Astrocyte (in vitro differentiated cells and primary cell): ENCODE data around the gene STX17. TPM values are rescaled to one million over a fixed set of nuclear protein-coding genes. Genes with fewer than 3 reads are reported as not detected.

ENCODE experiments used
- DNase-seq: peaks from one replicate; pipeline ENCODE4 v3.0.0-alpha.2; 2010; ENCODE audit warnings: low read depth
- FAIRE-seq: peaks from 2 replicates; lab custom pipeline; 2011; peaks lifted over from hg19 to GRCh38; lab: Jason Lieb, UNC
- H2AFZ ChIP-seq: 2 replicates; pipeline ENCODE4 v1.6.0; 2012; ENCODE audit warnings: low read depth, low read length, inconsistent platforms
- H3K27ac ChIP-seq: 2 replicates; pipeline ENCODE4 v1.5.1; 2011; ENCODE audit warnings: low read depth, low read length, inconsistent platforms
- H3K27me3 ChIP-seq: 2 replicates; pipeline ENCODE4 v1.6.0; 2011; ENCODE audit warnings: low read length, inconsistent platforms; ENCODE audit not compliant: insufficient read depth
- H3K36me3 ChIP-seq: 2 replicates; pipeline ENCODE4 v1.5.1; 2011; ENCODE audit warnings: low read length, inconsistent platforms; ENCODE audit not compliant: insufficient read depth
- H3K4me1 ChIP-seq: 2 replicates; pipeline ENCODE4 v1.5.1; 2011; ENCODE audit warnings: low read length, inconsistent platforms; ENCODE audit not compliant: insufficient read depth
- H3K4me2 ChIP-seq: 2 replicates; pipeline ENCODE4 v1.6.0; 2012; ENCODE audit warnings: low read length, inconsistent platforms
- H3K4me3 ChIP-seq: 2 replicates; pipeline ENCODE4 v1.5.1; 2011; ENCODE audit warnings: low read depth, mild to moderate bottlenecking, low read length, inconsistent platforms; ENCODE audit not compliant: insufficient read depth
- H3K79me2 ChIP-seq: 2 replicates; pipeline ENCODE4 v1.6.0; 2012; ENCODE audit warnings: mild to moderate bottlenecking, low read length, inconsistent platforms; ENCODE audit not compliant: insufficient read depth
- H3K9ac ChIP-seq: 2 replicates; pipeline ENCODE4 v1.6.0; 2012; ENCODE audit warnings: mild to moderate bottlenecking, low read length, inconsistent platforms
- H3K9me3 ChIP-seq: 2 replicates; pipeline ENCODE4 v1.5.1; 2012; ENCODE audit warnings: low read depth, mild to moderate bottlenecking, low read length, inconsistent platforms; ENCODE audit not compliant: insufficient read depth
- H4K20me1 ChIP-seq: 2 replicates; pipeline ENCODE4 v1.6.0; 2012; ENCODE audit warnings: low read length, inconsistent platforms; ENCODE audit not compliant: insufficient read depth
- H3K27ac Mint-ChIP-seq: one replicate; pipeline ENCODE4 v1.8.0; 2021; ENCODE audit warnings: mild to moderate bottlenecking, mixed read lengths; ENCODE audit not compliant: unreplicated experiment
- H3K27me3 Mint-ChIP-seq: one replicate; pipeline ENCODE4 v1.8.0; 2021; ENCODE audit warnings: low read depth, mixed read lengths; ENCODE audit not compliant: unreplicated experiment
- H3K36me3 Mint-ChIP-seq: one replicate; pipeline ENCODE4 v1.8.0; 2021; ENCODE audit warnings: low read depth, mixed read lengths; ENCODE audit not compliant: unreplicated experiment
- H3K4me1 Mint-ChIP-seq: one replicate; pipeline ENCODE4 v1.8.0; 2021; ENCODE audit warnings: low read depth, mixed read lengths; ENCODE audit not compliant: unreplicated experiment
- H3K4me3 Mint-ChIP-seq: one replicate; pipeline ENCODE4 v1.8.0; 2021; ENCODE audit warnings: mild to moderate bottlenecking, moderate library complexity, mixed read lengths; ENCODE audit not compliant: unreplicated experiment
- H3K9me3 Mint-ChIP-seq: one replicate; pipeline ENCODE4 v1.8.0; 2021; ENCODE audit warnings: mild to moderate bottlenecking, mixed read lengths; ENCODE audit not compliant: unreplicated experiment
- CTCF ChIP-seq: IDR thresholded peaks from 2 replicates; pipeline ENCODE4 v1.5.1; 2011; ENCODE audit warnings: low read depth, mild to moderate bottlenecking, inconsistent platforms, low read length, moderate library complexity; ENCODE audit not compliant: insufficient read depth
- EZH2 ChIP-seq: IDR thresholded peaks from 2 replicates; pipeline ENCODE4 v1.6.1; 2012; ENCODE audit warnings: mild to moderate bottlenecking, low read length, inconsistent platforms; ENCODE audit not compliant: insufficient read depth
- total RNA-seq: library from RNA; stranded (reverse); gene quantifications from 2 replicates; pipeline ENCODE4 v1.2.1, GENCODE V29; 2021

Gene STX17
- total RNA-seq, 1 donor from 2014 or later = 28.3 TPM

GRCh38 chr9:99929652-99930051 is 23.2 kb downstream of the STX17 start:
- Histone ChIP-seq H4K20me1 (no peaks in the 10 kb centered on the region), H3K4me2 (no peak overlapping the region), H3K4me3 (no peak overlapping the region), H2AFZ (no peak overlapping the region), H3K79me2 (no peaks in the 10 kb centered on the region), H3K27me3 (no peaks in the 10 kb centered on the region), H3K36me3 (no peaks in the 10 kb centered on the region), H3K9me3 (no peaks in the 10 kb centered on the region), H3K4me1 (no peaks in the 10 kb centered on the region), H3K27ac (no peak overlapping the region), H3K9ac (no peak overlapping the region)
- Mint-ChIP-seq H3K36me3 (peaks cover 12% of the 10 kb centered on the region), H3K27ac (no peak overlapping the region), H3K4me1 (peaks cover 4% of the 10 kb centered on the region), H3K27me3 (no peaks in the 10 kb centered on the region), H3K9me3 (no peaks in the 10 kb centered on the region), H3K4me3 (no peak overlapping the region)
- FAIRE-seq = no peak
- DNase-seq = no peak
- TF ChIP-seq EZH2 (no peak), CTCF (no peak)

GRCh38 chr9:99931155-99931840 is 24.8 kb downstream of the STX17 start:
- Histone ChIP-seq H3K4me1 (no peaks in the 10 kb centered on the region), H4K20me1 (no peaks in the 10 kb centered on the region), H3K9ac (no peak overlapping the region), H3K36me3 (no peaks in the 10 kb centered on the region), H3K79me2 (no peaks in the 10 kb centered on the region), H3K27me3 (no peaks in the 10 kb centered on the region), H3K4me3 (no peak overlapping the region), H2AFZ (no peak overlapping the region), H3K4me2 (no peak overlapping the region), H3K27ac (no peak overlapping the region), H3K9me3 (no peaks in the 10 kb centered on the region)
- Mint-ChIP-seq H3K4me1 (peaks cover 4% of the 10 kb centered on the region), H3K9me3 (no peaks in the 10 kb centered on the region), H3K27ac (peak overlapping the region; percentile 85), H3K27me3 (no peaks in the 10 kb centered on the region), H3K36me3 (peaks cover 6% of the 10 kb centered on the region), H3K4me3 (no peak overlapping the region)
- DNase-seq (peak; percentile 2), FAIRE-seq (no peak)
- TF ChIP-seq CTCF (no peak), EZH2 (no peak)

GRCh38 chr9:99936947-99937587 is 30.6 kb downstream of the STX17 start:
- no peaks in the 10 kb centered on the region for H4K20me1 ChIP-seq
- no peak overlapping the region for H3K4me3 ChIP-seq
- no peak overlapping the region for H3K4me3 Mint-ChIP-seq
- no peak for FAIRE-seq
- H3K9me3 ChIP-seq = no peaks in the 10 kb centered on the region
- no peak overlapping the region for H2AFZ ChIP-seq
- H3K36me3 ChIP-seq = no peaks in the 10 kb centered on the region
- H3K9me3 Mint-ChIP-seq = peaks cover 4% of the 10 kb centered on the region
- H3K4me1 ChIP-seq = no peaks in the 10 kb centered on the region
- H3K27me3 Mint-ChIP-seq = no peaks in the 10 kb centered on the region
- no peaks in the 10 kb centered on the region for H3K27me3 ChIP-seq
- H3K27ac Mint-ChIP-seq = no peak overlapping the region
- TF ChIP-seq EZH2 = no peak
- TF ChIP-seq CTCF = no peak
- no peak overlapping the region for H3K27ac ChIP-seq
- no peak overlapping the region for H3K9ac ChIP-seq
- H3K36me3 Mint-ChIP-seq = peaks cover 11% of the 10 kb centered on the region
- H3K4me2 ChIP-seq = no peak overlapping the region
- H3K79me2 ChIP-seq = no peaks in the 10 kb centered on the region
- no peaks in the 10 kb centered on the region for H3K4me1 Mint-ChIP-seq
- DNase-seq = no peak
